ENCODE results near the gene ZNF678. TPM values are rescaled to one million over a fixed set of nuclear protein-coding genes. Genes with fewer than 3 reads are reported as not detected.
"Not testable (repeated sequence)": the region's sequence is repeated elsewhere in the genome, so short reads cannot be mapped to it uniquely, and the experiment has no call there.

ZNF678 gene
- total RNA-seq, 4 donors from 2014 or later, result 8.4 to 15.3 (median 11.6) TPM

DNA sequence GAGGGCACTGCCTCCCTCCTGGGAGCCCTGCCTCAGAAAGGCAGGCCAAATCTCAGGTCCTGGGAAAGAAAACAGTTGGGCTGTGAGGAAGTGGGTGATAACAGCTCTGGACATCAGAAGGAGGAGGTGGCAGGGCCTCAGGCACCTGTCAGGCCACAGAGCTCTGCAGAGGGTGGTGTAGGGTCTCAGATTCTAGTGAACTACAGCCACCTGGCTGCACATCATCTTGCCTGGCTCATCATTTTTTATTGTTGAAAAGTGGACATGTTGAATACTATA, 15.3 kb upstream of the ZNF678 start:
- Histone ChIP-seq H3K4me1 (peaks cover 0 to 4% (median under 1%) of the 10 kb centered on the region in 4 donors), H3K27me3 (no peaks in the 10 kb centered on the region), H3K4me3 (no peak overlapping the region), H3K9me3 (peaks cover 0 to 12% (median 6%) of the 10 kb centered on the region in 4 donors), H3K36me3 (no peaks in the 10 kb centered on the region), H3K27ac (no peak overlapping the region)
- DNase-seq (ENCODE audit: low spot score in 2 of 2), result no peak
- TF ChIP-seq POLR2A (IDR thresholded peaks at IDR 0.05) (no peak), EP300 (IDR thresholded peaks at IDR 0.05) (no peak)
- TF ChIP-seq, protein P1, sequence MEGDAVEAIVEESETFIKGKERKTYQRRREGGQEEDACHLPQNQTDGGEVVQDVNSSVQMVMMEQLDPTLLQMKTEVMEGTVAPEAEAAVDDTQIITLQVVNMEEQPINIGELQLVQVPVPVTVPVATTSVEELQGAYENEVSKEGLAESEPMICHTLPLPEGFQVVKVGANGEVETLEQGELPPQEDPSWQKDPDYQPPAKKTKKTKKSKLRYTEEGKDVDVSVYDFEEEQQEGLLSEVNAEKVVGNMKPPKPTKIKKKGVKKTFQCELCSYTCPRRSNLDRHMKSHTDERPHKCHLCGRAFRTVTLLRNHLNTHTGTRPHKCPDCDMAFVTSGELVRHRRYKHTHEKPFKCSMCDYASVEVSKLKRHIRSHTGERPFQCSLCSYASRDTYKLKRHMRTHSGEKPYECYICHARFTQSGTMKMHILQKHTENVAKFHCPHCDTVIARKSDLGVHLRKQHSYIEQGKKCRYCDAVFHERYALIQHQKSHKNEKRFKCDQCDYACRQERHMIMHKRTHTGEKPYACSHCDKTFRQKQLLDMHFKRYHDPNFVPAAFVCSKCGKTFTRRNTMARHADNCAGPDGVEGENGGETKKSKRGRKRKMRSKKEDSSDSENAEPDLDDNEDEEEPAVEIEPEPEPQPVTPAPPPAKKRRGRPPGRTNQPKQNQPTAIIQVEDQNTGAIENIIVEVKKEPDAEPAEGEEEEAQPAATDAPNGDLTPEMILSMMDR (IDR thresholded peaks at IDR 0.05), result no peak

DNA sequence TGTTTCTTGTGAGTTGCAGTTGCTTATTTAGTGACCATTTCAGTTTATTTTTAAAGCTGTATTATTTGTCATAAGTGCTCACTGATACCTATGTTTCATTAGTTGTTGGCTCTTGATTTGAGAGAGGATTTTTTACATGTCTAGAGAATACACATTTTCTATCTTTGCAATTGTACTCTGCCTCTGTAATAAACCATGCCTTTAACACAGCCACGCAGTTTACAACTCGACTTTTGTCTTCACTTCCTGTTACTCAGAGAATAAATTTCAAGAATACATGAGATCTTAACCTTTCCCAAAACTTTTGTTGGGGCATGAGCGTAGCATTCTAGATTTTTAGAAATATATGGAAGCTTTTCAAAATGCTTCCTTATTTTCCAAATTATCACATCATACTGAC, 14.9 kb upstream of the ZNF678 start:
- 13 to 43% methylated on average over 3 of the region's 3 CpGs for WGBS, 2 donors
- H3K9me3 ChIP-seq, result peaks cover 0 to 16% (median 7%) of the 10 kb centered on the region in 4 donors
- no peak for TF ChIP-seq EP300 (IDR thresholded peaks at IDR 0.05)
- no peak for TF ChIP-seq POLR2A (IDR thresholded peaks at IDR 0.05)
- TF ChIP-seq, protein P1 (IDR thresholded peaks at IDR 0.05), result no peak

DNA sequence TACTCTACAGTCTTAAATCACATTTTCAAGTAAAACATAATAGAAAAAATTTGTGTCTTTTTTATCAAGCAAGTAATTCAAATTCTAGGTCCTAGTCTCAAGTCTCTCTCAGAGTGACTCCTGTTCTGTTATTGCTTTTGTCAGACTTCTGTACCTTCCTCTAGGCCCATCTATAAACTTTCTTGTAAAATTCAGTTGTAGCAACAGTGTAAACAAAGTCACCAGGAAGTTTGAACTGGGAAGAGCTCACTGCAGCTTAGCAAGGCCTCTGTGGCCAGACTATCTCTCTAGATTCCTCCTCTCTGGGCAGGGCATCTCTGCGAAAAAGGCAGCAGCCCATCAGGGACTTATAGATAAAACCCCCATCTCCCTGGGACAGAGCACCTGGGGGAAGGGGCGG, 13.5 kb upstream of the ZNF678 start:
- DNase-seq (ENCODE audit: low spot score in 2 of 2), result no peak
- no peak overlapping the region for H3K27ac ChIP-seq
- peaks cover 0 to 22% (median 7%) of the 10 kb centered on the region in 4 donors for H3K9me3 ChIP-seq
- no peaks in the 10 kb centered on the region for H3K4me1 ChIP-seq
- no peak overlapping the region for H3K4me3 ChIP-seq
- no peaks in the 10 kb centered on the region for H3K36me3 ChIP-seq
- TF ChIP-seq, protein P1 (IDR thresholded peaks at IDR 0.05), result no peak
- no peak for TF ChIP-seq POLR2A (IDR thresholded peaks at IDR 0.05)
- TF ChIP-seq EP300 (IDR thresholded peaks at IDR 0.05), result no peak
- H3K27me3 ChIP-seq, result no peaks in the 10 kb centered on the region
- 88 to 100% methylated on average over 2 of the region's 2 CpGs for WGBS, 2 donors

More for the DNA sequence above, 14.9 kb upstream of the ZNF678 start:
- no peaks in the 10 kb centered on the region for H3K4me1 ChIP-seq
- no peak overlapping the region for H3K27ac ChIP-seq
- DNase-seq (ENCODE audit: low spot score in 2 of 2), result no peak
- no peaks in the 10 kb centered on the region for H3K27me3 ChIP-seq
- no peak overlapping the region for H3K4me3 ChIP-seq
- H3K36me3 ChIP-seq, result no peaks in the 10 kb centered on the region

DNA sequence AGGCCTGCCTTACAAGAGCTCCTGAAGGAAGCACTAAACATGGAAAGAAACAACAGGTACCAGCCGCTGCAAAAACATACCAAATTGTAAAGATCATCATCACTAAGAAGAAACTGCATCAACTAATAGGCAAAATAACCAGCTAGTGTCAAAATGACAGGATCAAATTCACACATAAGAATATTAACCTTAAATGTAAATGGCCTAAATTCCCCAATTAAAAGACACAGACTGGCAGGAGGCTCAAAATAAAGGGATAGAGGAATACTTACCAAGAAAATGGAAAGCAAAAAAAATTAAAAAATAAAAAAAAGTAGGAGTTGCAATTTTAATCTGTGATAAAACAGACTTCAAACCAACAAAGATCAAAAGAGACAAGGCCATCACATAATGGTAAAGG, 11.5 kb upstream of the ZNF678 start:
- not testable (repeated sequence) for H3K27me3 ChIP-seq; H3K27ac ChIP-seq; H3K4me3 ChIP-seq; H3K36me3 ChIP-seq; DNase-seq (ENCODE audit: low spot score in 2 of 2); H3K4me1 ChIP-seq
- 92 to 100% methylated on average over 1 of the region's 1 CpG for WGBS, 2 donors
- peaks cover 0 to 22% (median 7%) of the 10 kb centered on the region in 4 donors for H3K9me3 ChIP-seq

DNA sequence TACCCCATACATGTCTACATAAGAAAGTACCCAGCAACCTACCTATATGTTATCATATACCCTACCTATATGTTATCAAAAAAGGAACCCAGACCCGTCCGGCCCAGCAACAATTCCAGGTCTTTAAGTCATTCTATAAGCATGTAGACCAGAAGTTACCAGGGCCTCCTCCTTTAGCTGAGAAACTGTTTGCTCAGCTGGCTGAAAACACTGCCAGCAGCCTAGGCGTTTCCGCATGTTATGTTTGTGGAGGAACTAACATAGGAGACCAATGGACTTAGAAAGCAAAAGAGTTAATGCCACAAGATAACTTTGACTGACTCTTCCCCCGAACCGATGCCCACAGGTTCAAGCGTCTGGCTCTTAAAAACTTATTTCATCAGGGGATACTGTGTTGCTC, 7.1 kb upstream of the ZNF678 start:
- TF ChIP-seq POLR2A (IDR thresholded peaks at IDR 0.05), result no peak
- TF ChIP-seq, protein P1 (IDR thresholded peaks at IDR 0.05), result no peak
- no peak for TF ChIP-seq EP300 (IDR thresholded peaks at IDR 0.05)
- WGBS, 2 donors, result 88 to 90% methylated on average over 7 of the region's 7 CpGs

More for the DNA sequence above, 7.1 kb upstream of the ZNF678 start:
- peaks cover 0 to 39% of the 10 kb centered on the region in 2 donors for H3K27me3 ChIP-seq
- no peak for DNase-seq (ENCODE audit: low spot score in 2 of 2)
- no peaks in the 10 kb centered on the region for H3K36me3 ChIP-seq
- peaks cover 0 to 12% (median 0%) of the 10 kb centered on the region in 4 donors for H3K4me1 ChIP-seq
- H3K27ac ChIP-seq, result no peak overlapping the region
- peaks cover 0 to 20% (median 7%) of the 10 kb centered on the region in 4 donors for H3K9me3 ChIP-seq
- H3K4me3 ChIP-seq, result no peak overlapping the region
